ENCODE data around the gene SMIM24. TPM values are rescaled to one million over a fixed set of nuclear protein-coding genes. Genes with fewer than 3 reads are reported as not detected.

The SMIM24 gene
- total and polyA plus RNA-seq, 9 of the 15 experiments (the other 6 are each of a cell fraction or from before 2014, with no cell fraction given): 0.45 to 12.3 (median 1.4) TPM; not detected in 1

- no peak overlapping the region for H3K4me2 ChIP-seq (ENCODE audit: insufficient read depth, low read length)
- in situ Hi-C loops (cut with MboI): no loop called here
- no peaks in the 10 kb centered on the region for H3K27me3 ChIP-seq (ENCODE audit: control insufficient read depth in 2 of 2, insufficient read depth in 2 of 2, low read length in 2 of 2)
- peaks cover 20% of the 10 kb centered on the region; the same call in 1 of the 3 replicates for H3K36me3 ChIP-seq (ENCODE audit: control insufficient read depth, insufficient read depth, low read length)
- no TSS peak for BruUV-seq (replicated peaks)
- FAIRE-seq: no peak
- ChIA-PET POLR2A (interaction anchor here (0.6 to 1.7 kb wide), 5 partner anchors 8 to 95 kb away, joined by 3 to 9 read pairs (median 3); partner anchors contain the start of gene DOHH), CTCF (ENCODE audit: low intra/inter-chr PET ratio) (no interaction called here)
- no peak overlapping the region for H3K4me3 ChIP-seq
- intact Hi-C loops (cut with micrococcal nuclease): no loop called here
- no peak for ATAC-seq
- no peak for TF ChIP-seq GTF3C2 (IDR thresholded peaks at IDR 0.05; ENCODE audit: borderline replicate concordance, extremely low read depth, insufficient read length)
- peak; percentile 73 for TF ChIP-seq ATF3 (IDR thresholded peaks at IDR 0.05)
- TF ChIP-seq ATF3 (CRISPR knock-in tag; conservative IDR thresholded peaks at IDR 0.05): no peak
- no peak for TF ChIP-seq CEBPG (CRISPR knock-in tag; IDR thresholded peaks at IDR 0.05)
- peak in 1 of 2 experiments; percentile 80; a peak in 2 of 4 replicates for TF ChIP-seq CEBPG (tag; conservative IDR thresholded peaks at IDR 0.05 in 1 of 2, IDR thresholded peaks at IDR 0.05 in 1 of 2)
- TF ChIP-seq CEBPB (tag; IDR thresholded peaks at IDR 0.05): peak; percentile 67
- TF ChIP-seq STAT6 (CRISPR knock-in tag; IDR thresholded peaks at IDR 0.05): no peak
- no peak for TF ChIP-seq GTF2B (IDR thresholded peaks at IDR 0.05; ENCODE audit: extremely low read depth, insufficient read length)
- TF ChIP-seq RCOR1 (IDR thresholded peaks at IDR 0.05; ENCODE audit: borderline replicate concordance in 1 of 2, low read depth in 2 of 2, low read length in 2 of 2): peak in 1 of 2 experiments; percentile 33; a peak in 1 of 4 replicates
- no peak for TF ChIP-seq JUN (IDR thresholded peaks at IDR 0.05; ENCODE audit: borderline replicate concordance, low read depth, low read length)
- TF ChIP-seq JUN (CRISPR knock-in tag; IDR thresholded peaks at IDR 0.05; ENCODE audit: borderline replicate concordance): no peak
- peak; percentile 68 for TF ChIP-seq ZNF121 (CRISPR knock-in tag; conservative IDR thresholded peaks at IDR 0.05)
- TF ChIP-seq YBX1 (IDR thresholded peaks at IDR 0.05): no peak
- peak in 1 of 2 experiments; percentile 45; a peak in 1 of 4 replicates for TF ChIP-seq KDM1A (IDR thresholded peaks at IDR 0.05)
- H3K9me3 ChIP-seq (replicated peaks; ENCODE audit: control insufficient read depth, insufficient read depth, low read depth, low read length): no peaks in the 10 kb centered on the region
- no peak overlapping the region for H3K27ac ChIP-seq (ENCODE audit: extremely low read depth, low read depth, low read length)
- H3K9ac ChIP-seq (ENCODE audit: insufficient read depth in 1 of 2, low read depth in 2 of 2, low read length in 2 of 2): no peak overlapping the region
- H3K9me1 ChIP-seq (ENCODE audit: control insufficient read depth, insufficient read depth, low read length): peaks cover 4% of the 10 kb centered on the region
- peaks cover 31% of the 10 kb centered on the region for H4K20me1 ChIP-seq (replicated peaks; ENCODE audit: control insufficient read depth, insufficient read depth, low read length)
- peaks cover 76% of the 10 kb centered on the region for H3K79me2 ChIP-seq (ENCODE audit: control insufficient read depth, insufficient read depth, low read length)
- H3K4me1 ChIP-seq (replicated peaks in 1 of 2; ENCODE audit: control insufficient read depth in 2 of 2, insufficient read depth in 2 of 2, low read length in 2 of 2): peaks cover 19 to 76% of the 10 kb centered on the region in 2 experiments
- DNase-seq (ENCODE audit: extremely low read depth in 1 of 4, low spot score in 3 of 4): no peak
- WGBS (ENCODE audit: insufficient coverage, low coverage, missing lambda C conversion rate): 59% methylated on average over 2 of the region's 2 CpGs
- no peak overlapping the region for H2AFZ ChIP-seq (ENCODE audit: low read depth, low read length)
Measured at GRCh38 chr19:3517638-3518037, 37.3 kb upstream of the SMIM24 start.
